HG02763 (cell line): ENCODE data around the gene KIF14.
A peak's percentile ranks its signal among the peaks of the same experiment; 100 is the strongest.

Source experiments
- ATAC-seq: cut with Tn5 transposase; IDR thresholded peaks from one replicate; pipeline ENCODE4 v1.9.1; 2021; ENCODE audit warnings: mild to moderate bottlenecking, moderate library complexity; ENCODE audit not compliant: unreplicated experiment

The KIF14 gene

GRCh38 chr1:200620273-200621131 is at the start of gene KIF14:
Gene KIF14 (minus strand): TSS chr1:200620751. CDS start chr1:200618723, 2,028 bp downstream.
- peak; percentile 96 for ATAC-seq

GRCh38 chr1:200669314-200670241 is 49.0 kb upstream of the KIF14 start, which contains the start of gene DDX59:
Gene DDX59 (minus strand): TSS chr1:200669907. CDS start chr1:200666740, 3,167 bp downstream.
- peak; percentile 86 for ATAC-seq

- ATAC-seq: no peak
These were observed 48.2 kb upstream of the KIF14 start for GRCh38 chr1:200668514-200669313.

- ATAC-seq: no peak
These were observed 45.8 kb upstream of the KIF14 start for GRCh38 chr1:200666309-200666708.

- no peak for ATAC-seq
These were observed 45.3 kb upstream of the KIF14 start for GRCh38 chr1:200665861-200666260.

GRCh38 chr1:200660719-200661118 is 40.2 kb upstream of the KIF14 start:
- ATAC-seq: no peak

GRCh38 chr1:200659269-200659668 is 38.7 kb upstream of the KIF14 start:
- no peak for ATAC-seq

GRCh38 chr1:200658037-200658818 is 37.7 kb upstream of the KIF14 start:
- ATAC-seq: no peak

- ATAC-seq: peak; percentile 82
These were observed 34.1 kb upstream of the KIF14 start for GRCh38 chr1:200654660-200655059.

GRCh38 chr1:200653022-200653462 is 32.5 kb upstream of the KIF14 start:
- no peak for ATAC-seq

GRCh38 chr1:200652378-200652777 is 31.8 kb upstream of the KIF14 start:
- no peak for ATAC-seq

- no peak for ATAC-seq
These were observed 26.0 kb upstream of the KIF14 start for GRCh38 chr1:200646515-200646914.

GRCh38 chr1:200644021-200644420 is 23.5 kb upstream of the KIF14 start:
- no peak for ATAC-seq

- ATAC-seq: no peak
These were observed 21.9 kb upstream of the KIF14 start for GRCh38 chr1:200642481-200642880.

- ATAC-seq: no peak
These were observed 20.4 kb upstream of the KIF14 start for GRCh38 chr1:200640963-200641401.

- no peak for ATAC-seq
These were observed 19.9 kb upstream of the KIF14 start for GRCh38 chr1:200640373-200640962.

GRCh38 chr1:200638073-200638472 is 17.5 kb upstream of the KIF14 start:
- ATAC-seq: no peak

GRCh38 chr1:200636681-200637080 is 16.1 kb upstream of the KIF14 start:
- ATAC-seq: no peak
